A673 (cell line): ENCODE results near the gene CCDC9. TPM values are rescaled to one million over a fixed set of nuclear protein-coding genes. Genes with fewer than 3 reads are reported as not detected.

ENCODE experiments used
- BruUV-seq: library from RNA; stranded (reverse); fragments of 400-500 nt; replicated peaks from 2 replicates; lab custom pipeline; 2021; lab: Mats Ljungman, UMichigan
- CTCF ChIA-PET: fragments of 300-600 bp; sonication (Branson Sonifier 250); formaldehyde crosslinking; loops from one replicate; lab custom pipeline; 2022; ENCODE audit warnings: antibody characterized with exemption; lab: Charles Lee
- POLR2A ChIA-PET: fragments of 300-600 bp; sonication (Branson Sonifier 250); formaldehyde crosslinking; loops from one replicate; lab custom pipeline; 2022; ENCODE audit warnings: antibody characterized with exemption; ENCODE audit not compliant: low non-redundant PET; lab: Charles Lee
- DNase-seq: peaks from one replicate; pipeline ENCODE4 v3.0.0-alpha.2; 2015; ENCODE audit warnings: low spot score
- H3K27ac ChIP-seq: fragments of 200-600 bp; sonication (generic); 2 replicates; pipeline ENCODE4 v1.5.1; 2016; ENCODE audit warnings: mixed run types, low read depth, mild to moderate bottlenecking, mixed read lengths, antibody characterized with exemption, low read length; ENCODE audit not compliant: poor library complexity, severe bottlenecking
- H3K27me3 ChIP-seq: fragments of 200-600 bp; sonication (generic); replicated peaks from 2 replicates; pipeline ENCODE4 v1.6.1; 2017; ENCODE audit warnings: mixed run types, low read depth, mild to moderate bottlenecking, mixed read lengths, antibody characterized with exemption, low read length; ENCODE audit not compliant: insufficient read depth, poor library complexity
- H3K36me3 ChIP-seq: fragments of 200-600 bp; sonication (generic); 2 replicates; pipeline ENCODE4 v1.6.1; 2016; ENCODE audit warnings: mixed run types, mild to moderate bottlenecking, mixed read lengths, antibody characterized with exemption, low read length; ENCODE audit not compliant: insufficient read depth, poor library complexity, severe bottlenecking
- H3K4me1 ChIP-seq: fragments of 200-600 bp; sonication (generic); 2 replicates; pipeline ENCODE4 v1.6.1; 2017; ENCODE audit warnings: mixed run types, mild to moderate bottlenecking, mixed read lengths, antibody characterized with exemption, low read length; ENCODE audit not compliant: insufficient read depth, poor library complexity, severe bottlenecking
- H3K4me3 ChIP-seq: fragments of 200-600 bp; sonication (generic); 2 replicates; pipeline ENCODE4 v1.5.1; 2016; ENCODE audit warnings: low read depth, mixed run types, mild to moderate bottlenecking, mixed read lengths, low read length; ENCODE audit not compliant: poor library complexity, severe bottlenecking
- H3K9me3 ChIP-seq: fragments of 200-600 bp; sonication (generic); 2 replicates; pipeline ENCODE4 v1.6.1; 2016; ENCODE audit warnings: mixed run types, low read depth, mild to moderate bottlenecking, mixed read lengths, antibody characterized with exemption, low read length; ENCODE audit not compliant: poor library complexity, severe bottlenecking
- CTCF ChIP-seq: fragments of 300-800, 200-600 bp; sonication (generic); conservative IDR thresholded peaks from 2 replicates; pipeline ENCODE4 v1.5.1; 2017; ENCODE audit warnings: low read depth, mild to moderate bottlenecking, antibody characterized with exemption, low read length, moderate library complexity, mixed read lengths
- EZH2 ChIP-seq: fragments of 200-600 bp; sonication (generic); IDR thresholded peaks from 2 replicates; pipeline ENCODE4 v1.6.1; 2017; ENCODE audit warnings: borderline replicate concordance, low read depth, mild to moderate bottlenecking, mixed read lengths, antibody characterized with exemption, low read length; ENCODE audit not compliant: poor library complexity, severe bottlenecking
- intact Hi-C: fragments of 100-400 bp; cut with micrococcal nuclease; formaldehyde crosslinking; loops from one replicate; pipeline ENCODE4 v1.10.0; 2022; ENCODE audit not compliant: unreplicated experiment
- total RNA-seq: library from RNA; stranded (reverse); gene quantifications from 2 replicates; pipeline ENCODE4 v1.2.3, GENCODE V29; 2021

The CCDC9 gene
- total RNA-seq, 1 experiment from 2014 or later = 36.4 TPM

- BruUV-seq = no TSS peak
- Histone ChIP-seq H3K4me3 (no peak within 1 kb of the TSS), H3K36me3 (no peaks in the 10 kb centered on the region), H3K27me3 (no peaks in the 10 kb centered on the region), H3K9me3 (no peaks in the 10 kb centered on the region), H3K27ac (no peak within 1 kb of the TSS), H3K4me1 (no peaks in the 10 kb centered on the region)
- DNase-seq = no peak
- intact Hi-C loops = no loop called here
- CTCF ChIA-PET = no interaction called here
- POLR2A ChIA-PET = no interaction called here
- no peak for TF ChIP-seq CTCF
- no peak for TF ChIP-seq EZH2
These were observed 53.3 kb downstream of the CCDC9 start, which contains the start of gene C5AR1 for GRCh38 chr19:47309608-47310007. Gene C5AR1 (plus strand): TSS chr19:47309861. CDS start chr19:47309896, 35 bp downstream.

- H3K9me3 ChIP-seq = no peaks in the 10 kb centered on the region
- no peak for DNase-seq
- intact Hi-C loops = no loop called here
- H3K4me3 ChIP-seq = no peak overlapping the region
- no peak overlapping the region for H3K27ac ChIP-seq
- no peaks in the 10 kb centered on the region for H3K36me3 ChIP-seq
- TF ChIP-seq CTCF = no peak
- no TSS peak for BruUV-seq
- H3K27me3 ChIP-seq = no peaks in the 10 kb centered on the region
- ChIA-PET POLR2A (no interaction called here), CTCF (no interaction called here)
- no peaks in the 10 kb centered on the region for H3K4me1 ChIP-seq
These were observed 54.0 kb downstream of the CCDC9 start for GRCh38 chr19:47310323-47310722.

- BruUV-seq = no TSS peak
- H3K4me1 ChIP-seq = no peaks in the 10 kb centered on the region
- H3K4me3 ChIP-seq = no peak overlapping the region
- ChIA-PET CTCF (no interaction called here), POLR2A (no interaction called here)
- H3K27me3 ChIP-seq = no peaks in the 10 kb centered on the region
- H3K27ac ChIP-seq = no peak overlapping the region
- peak; percentile 45 for DNase-seq
- TF ChIP-seq CTCF = no peak
- TF ChIP-seq EZH2 = no peak
- no peaks in the 10 kb centered on the region for H3K36me3 ChIP-seq
- H3K9me3 ChIP-seq = no peaks in the 10 kb centered on the region
- intact Hi-C loops = no loop called here
These were observed 54.5 kb downstream of the CCDC9 start for GRCh38 chr19:47310819-47311218.
